Measurements from ENCODE around the gene LCP1.
"Not testable (repeated sequence)": the region's sequence is repeated elsewhere in the genome, so short reads cannot be mapped to it uniquely, and the experiment has no call there.

LCP1 gene

GRCh38 chr13:46181840-46182490 is at the start of gene LCP1:
TSS of gene LCP1 (minus strand) at chr13:46182177. CDS start at chr13:46159662, 22,515 bp downstream.
- Mint-ChIP-seq H3K4me1 (ENCODE audit: low read depth) (peaks cover 63% of the 10 kb centered on the region), H3K36me3 (ENCODE audit: low read depth) (peaks cover 44% of the 10 kb centered on the region), H3K27me3 (no peaks in the 10 kb centered on the region), H3K4me3 (peak within 1 kb of the TSS; percentile 93), H3K27ac (peak within 1 kb of the TSS; percentile 94), H3K9me3 (no peaks in the 10 kb centered on the region)

- Mint-ChIP-seq H3K27me3 (no peaks in the 10 kb centered on the region), H3K36me3 (ENCODE audit: low read depth) (peaks cover 19% of the 10 kb centered on the region), H3K4me1 (ENCODE audit: low read depth) (no peaks in the 10 kb centered on the region), H3K4me3 (no peak overlapping the region), H3K9me3 (peaks cover 30% of the 10 kb centered on the region), H3K27ac (no peak overlapping the region)
Observed at GRCh38 chr13:46229251-46229650, 47.3 kb upstream of the LCP1 start.

GRCh38 chr13:46220234-46220633 is 38.3 kb upstream of the LCP1 start:
- H3K4me3 Mint-ChIP-seq, H3K9me3 Mint-ChIP-seq, H3K27me3 Mint-ChIP-seq, H3K27ac Mint-ChIP-seq: not testable (repeated sequence)
- H3K36me3 Mint-ChIP-seq (ENCODE audit: low read depth): peaks cover 14% of the 10 kb centered on the region
- peaks cover 14% of the 10 kb centered on the region for H3K4me1 Mint-ChIP-seq (ENCODE audit: low read depth)

GRCh38 chr13:46214741-46215140 is 32.8 kb upstream of the LCP1 start:
- not testable (repeated sequence) for H3K9me3 Mint-ChIP-seq; H3K4me3 Mint-ChIP-seq; H3K27ac Mint-ChIP-seq; H3K27me3 Mint-ChIP-seq; H3K36me3 Mint-ChIP-seq (ENCODE audit: low read depth)
- H3K4me1 Mint-ChIP-seq (ENCODE audit: low read depth): peaks cover 27% of the 10 kb centered on the region

- no peak overlapping the region for H3K27ac Mint-ChIP-seq
- no peaks in the 10 kb centered on the region for H3K27me3 Mint-ChIP-seq
- no peaks in the 10 kb centered on the region for H3K9me3 Mint-ChIP-seq
- H3K36me3 Mint-ChIP-seq (ENCODE audit: low read depth): no peaks in the 10 kb centered on the region
- no peak overlapping the region for H3K4me3 Mint-ChIP-seq
- peaks cover 24% of the 10 kb centered on the region for H3K4me1 Mint-ChIP-seq (ENCODE audit: low read depth)
Observed at GRCh38 chr13:46213242-46213641, 31.3 kb upstream of the LCP1 start.

GRCh38 chr13:46211483-46212351 is 29.7 kb upstream of the LCP1 start, which contains the start of gene LRRC63:
TSS of gene LRRC63 (plus strand) at chr13:46211928. CDS start at chr13:46213035, 1,107 bp downstream.
- H3K27ac Mint-ChIP-seq: peak within 1 kb of the TSS; percentile 85
- H3K4me3 Mint-ChIP-seq: peak within 1 kb of the TSS; percentile 91
- peaks cover 24% of the 10 kb centered on the region for H3K4me1 Mint-ChIP-seq (ENCODE audit: low read depth)
- H3K36me3 Mint-ChIP-seq (ENCODE audit: low read depth): no peaks in the 10 kb centered on the region
- no peaks in the 10 kb centered on the region for H3K27me3 Mint-ChIP-seq
- no peaks in the 10 kb centered on the region for H3K9me3 Mint-ChIP-seq

GRCh38 chr13:46211116-46211482 is 29.1 kb upstream of the LCP1 start:
- no peaks in the 10 kb centered on the region for H3K9me3 Mint-ChIP-seq
- H3K27me3 Mint-ChIP-seq: no peaks in the 10 kb centered on the region
- H3K36me3 Mint-ChIP-seq (ENCODE audit: low read depth): no peaks in the 10 kb centered on the region
- peak overlapping the region; percentile 91 for H3K4me3 Mint-ChIP-seq
- peaks cover 24% of the 10 kb centered on the region for H3K4me1 Mint-ChIP-seq (ENCODE audit: low read depth)
- H3K27ac Mint-ChIP-seq: peak overlapping the region; percentile 85

- Mint-ChIP-seq H3K36me3 (ENCODE audit: low read depth) (no peaks in the 10 kb centered on the region), H3K9me3 (no peaks in the 10 kb centered on the region), H3K4me3 (peak overlapping the region; percentile 91), H3K4me1 (ENCODE audit: low read depth) (peaks cover 24% of the 10 kb centered on the region), H3K27me3 (no peaks in the 10 kb centered on the region), H3K27ac (peak overlapping the region; percentile 85)
Observed at GRCh38 chr13:46210362-46211083, 28.5 kb upstream of the LCP1 start.

GRCh38 chr13:46207828-46208227 is 25.9 kb upstream of the LCP1 start:
- Mint-ChIP-seq H3K4me1 (ENCODE audit: low read depth) (peaks cover 28% of the 10 kb centered on the region), H3K9me3 (no peaks in the 10 kb centered on the region), H3K36me3 (ENCODE audit: low read depth) (no peaks in the 10 kb centered on the region), H3K27me3 (no peaks in the 10 kb centered on the region), H3K27ac (no peak overlapping the region), H3K4me3 (no peak overlapping the region)

- Mint-ChIP-seq H3K4me1 (ENCODE audit: low read depth) (peaks cover 34% of the 10 kb centered on the region), H3K36me3 (ENCODE audit: low read depth) (no peaks in the 10 kb centered on the region)
Observed at GRCh38 chr13:46206143-46206542, 24.2 kb upstream of the LCP1 start.

GRCh38 chr13:46202966-46203365 is 21.0 kb upstream of the LCP1 start:
- Mint-ChIP-seq H3K4me3 (no peak overlapping the region), H3K27ac (no peak overlapping the region), H3K27me3 (no peaks in the 10 kb centered on the region), H3K36me3 (ENCODE audit: low read depth) (no peaks in the 10 kb centered on the region), H3K9me3 (no peaks in the 10 kb centered on the region), H3K4me1 (ENCODE audit: low read depth) (peaks cover 43% of the 10 kb centered on the region)

More at GRCh38 chr13:46206143-46206542, 24.2 kb upstream of the LCP1 start:
- H3K9me3 Mint-ChIP-seq: no peaks in the 10 kb centered on the region
- H3K27me3 Mint-ChIP-seq: no peaks in the 10 kb centered on the region
- H3K4me3 Mint-ChIP-seq: no peak overlapping the region
- H3K27ac Mint-ChIP-seq: no peak overlapping the region

- no peaks in the 10 kb centered on the region for H3K9me3 Mint-ChIP-seq
- H3K27me3 Mint-ChIP-seq: no peaks in the 10 kb centered on the region
- H3K4me3 Mint-ChIP-seq: no peak overlapping the region
- no peaks in the 10 kb centered on the region for H3K36me3 Mint-ChIP-seq (ENCODE audit: low read depth)
- peak overlapping the region; percentile 23 for H3K27ac Mint-ChIP-seq
- H3K4me1 Mint-ChIP-seq (ENCODE audit: low read depth): peaks cover 43% of the 10 kb centered on the region
Observed at GRCh38 chr13:46202188-46202795, 20.3 kb upstream of the LCP1 start.

- Mint-ChIP-seq H3K27ac (no peak overlapping the region), H3K9me3 (no peaks in the 10 kb centered on the region), H3K4me1 (ENCODE audit: low read depth) (peaks cover 39% of the 10 kb centered on the region), H3K4me3 (no peak overlapping the region), H3K36me3 (ENCODE audit: low read depth) (no peaks in the 10 kb centered on the region), H3K27me3 (no peaks in the 10 kb centered on the region)
Observed at GRCh38 chr13:46198696-46199193, 16.8 kb upstream of the LCP1 start.

GRCh38 chr13:46197299-46198048 is 15.5 kb upstream of the LCP1 start:
- H3K27ac Mint-ChIP-seq: no peak overlapping the region
- H3K9me3 Mint-ChIP-seq: no peaks in the 10 kb centered on the region
- H3K4me3 Mint-ChIP-seq: no peak overlapping the region
- no peaks in the 10 kb centered on the region for H3K36me3 Mint-ChIP-seq (ENCODE audit: low read depth)
- no peaks in the 10 kb centered on the region for H3K27me3 Mint-ChIP-seq
- H3K4me1 Mint-ChIP-seq (ENCODE audit: low read depth): peaks cover 30% of the 10 kb centered on the region

Data from stimulated activated naive CD8-positive, alpha-beta T cell treated with anti-CD3 and anti-CD28 coated beads, Interleukin-15, Interleukin-2, amounts not matched to agents 100 ng/mL and 50 ng/mL, for 24 hours (primary cell).